Medulla oblongata (tissue), 1 donor: Measurements from ENCODE around the gene MALRD1.
"Not testable (repeated sequence)": the region's sequence is repeated elsewhere in the genome, so short reads cannot be mapped to it uniquely, and the experiment has no call there.

ENCODE experiments used
- DNase-seq: peaks from one replicate; pipeline ENCODE4 v3.0.0-alpha.2; 2015; ENCODE audit errors: extremely low spot score

The MALRD1 gene

GRCh38 chr10:19710600-19710999 lies 662.0 kb downstream of the MALRD1 start:
- DNase-seq, result no peak

GRCh38 chr10:19713159-19713558 lies 664.6 kb downstream of the MALRD1 start:
- DNase-seq, result no peak

GRCh38 chr10:19713800-19714525 lies 665.4 kb downstream of the MALRD1 start:
- DNase-seq, result peak; percentile 35

DNA sequence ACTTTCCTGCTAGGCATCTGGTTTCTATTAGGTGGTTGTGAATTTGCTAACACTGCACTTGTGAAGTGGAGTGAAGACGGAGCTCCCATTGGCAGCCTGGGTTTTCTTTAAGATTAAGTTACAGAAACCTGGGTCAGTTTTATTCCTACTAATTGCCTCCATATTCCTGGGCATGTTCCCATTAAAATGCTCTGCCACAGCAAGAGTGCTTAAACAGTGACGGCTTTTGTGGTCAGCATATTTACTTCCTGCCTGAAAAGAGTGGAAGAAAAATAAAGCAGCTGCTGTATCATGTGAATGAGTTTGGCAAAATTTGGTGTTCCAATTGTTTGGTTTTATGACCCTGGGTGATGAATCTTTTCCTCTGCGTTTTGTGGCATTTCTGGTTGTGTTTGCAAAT lies 670.7 kb downstream of the MALRD1 start:
- peak; percentile 48 for DNase-seq

DNA sequence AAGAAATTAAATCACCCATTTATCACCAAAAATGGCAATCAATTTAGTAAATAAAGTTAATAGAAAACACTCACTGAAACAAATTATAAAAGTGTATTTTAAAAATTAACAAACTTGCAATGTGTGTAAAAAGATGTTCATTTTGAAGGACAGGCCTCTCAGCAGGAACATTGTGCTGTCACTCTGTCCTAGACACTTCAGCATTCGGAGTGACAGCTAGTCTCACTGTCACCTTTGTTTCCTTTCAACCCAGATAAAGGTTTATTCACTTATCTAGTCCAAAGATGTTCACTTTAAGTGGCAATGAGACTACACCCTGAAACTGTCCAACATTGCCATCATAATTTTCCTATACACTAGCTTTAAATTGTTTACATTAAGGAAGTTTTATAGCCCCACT lies 675.7 kb downstream of the MALRD1 start:
- no peak for DNase-seq

DNA sequence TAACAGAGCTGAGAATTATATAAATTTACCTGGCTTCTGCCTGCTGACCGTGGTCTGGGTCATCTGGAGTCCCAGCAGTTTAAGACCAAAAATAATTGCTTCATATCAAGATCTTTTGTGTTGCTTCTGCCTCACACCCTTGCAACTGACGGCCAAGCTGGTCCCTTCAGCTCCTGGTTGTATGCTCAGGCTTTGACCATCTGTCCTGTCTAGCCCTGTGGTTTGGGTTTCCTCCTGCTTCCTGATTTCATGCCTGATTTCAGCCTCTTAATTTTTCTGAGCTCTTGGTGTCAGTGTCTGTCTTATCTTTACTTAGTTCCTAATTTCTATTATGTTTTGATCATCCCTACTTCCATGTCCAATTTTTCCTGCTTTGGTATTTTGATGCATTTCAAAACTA lies 679.8 kb downstream of the MALRD1 start:
- DNase-seq, result peak; percentile 31

GRCh38 chr10:19728964-19729363 lies 680.4 kb downstream of the MALRD1 start:
- no peak for DNase-seq

- no peak for DNase-seq
These were observed 681.7 kb downstream of the MALRD1 start for GRCh38 chr10:19730167-19730906.

GRCh38 chr10:19730907-19731217 lies 682.3 kb downstream of the MALRD1 start:
- DNase-seq, result no peak

DNA sequence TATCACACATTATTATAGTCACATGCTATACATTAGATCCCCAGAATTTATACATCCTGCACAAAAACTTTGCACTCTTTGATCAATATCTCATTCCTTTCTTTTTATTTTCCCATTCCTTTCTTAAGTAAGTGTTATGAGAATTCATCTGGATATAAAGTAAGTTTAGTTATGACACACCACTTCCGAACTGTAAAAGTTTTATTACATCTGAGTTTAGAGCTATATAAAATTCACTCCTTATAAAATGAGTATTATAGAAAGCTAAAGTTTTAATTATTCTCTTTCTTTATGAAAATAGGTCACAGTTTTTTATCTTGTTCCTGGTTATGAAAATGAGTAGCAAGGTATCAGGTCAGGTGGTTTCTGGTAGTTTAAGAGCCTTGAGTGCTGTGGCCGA lies 683.0 kb downstream of the MALRD1 start:
- no peak for DNase-seq

DNA sequence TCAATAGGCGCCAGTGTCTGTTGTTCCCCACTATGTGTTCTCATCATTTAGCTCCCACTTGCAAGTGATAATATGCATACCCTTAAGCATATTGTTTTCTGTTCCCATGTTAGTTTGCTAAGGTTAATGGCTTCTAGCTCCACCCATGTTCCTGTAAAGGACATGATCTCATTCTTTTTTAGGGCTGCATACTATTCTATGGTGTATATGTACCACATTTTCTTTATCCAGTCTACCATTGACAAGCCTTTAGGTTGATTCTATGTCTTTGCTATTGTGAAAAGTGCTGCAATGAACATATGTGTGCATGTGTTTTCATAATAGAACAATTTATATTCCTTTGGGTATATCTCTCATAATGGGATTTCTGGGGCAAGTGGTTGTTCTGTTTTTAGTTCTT lies 689.8 kb downstream of the MALRD1 start:
- no peak for DNase-seq

DNA sequence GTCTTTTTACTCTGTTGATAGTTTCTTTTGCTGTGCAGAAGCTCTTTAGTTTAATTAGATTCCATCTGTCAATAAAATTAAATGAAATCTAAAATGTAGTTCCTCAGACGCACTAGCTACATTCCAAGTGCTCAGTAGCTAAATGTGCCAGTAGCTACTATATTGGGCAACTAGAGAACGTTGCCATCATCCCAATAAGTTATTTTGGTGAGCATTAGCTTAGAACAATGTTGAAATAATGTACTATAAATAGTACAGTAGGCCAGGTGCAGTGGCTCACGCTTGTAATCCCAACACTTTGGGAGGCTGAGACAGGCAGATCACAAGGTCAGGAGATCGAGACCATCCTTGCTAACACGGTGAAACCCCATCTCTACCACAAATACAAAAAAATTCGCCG lies 690.6 kb downstream of the MALRD1 start:
- not testable (repeated sequence) for DNase-seq

DNA sequence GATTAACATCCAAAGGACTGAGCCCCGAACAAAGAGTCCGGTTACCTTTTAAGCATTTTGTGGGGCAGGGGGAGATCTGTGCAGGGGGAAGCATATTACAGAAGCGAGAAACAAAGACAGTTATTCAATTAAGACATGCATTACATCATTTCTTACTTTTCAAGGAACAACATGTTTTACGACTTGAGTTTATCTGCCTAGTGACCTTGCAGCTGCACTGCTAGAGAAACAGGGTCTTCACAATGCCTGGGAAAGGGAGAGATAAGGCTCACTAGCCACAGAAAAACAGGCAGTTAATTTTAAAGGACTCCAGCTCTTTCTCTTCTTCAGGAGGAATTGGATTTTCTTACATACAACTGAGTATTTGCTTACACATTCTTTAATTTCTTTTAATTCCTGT lies 693.5 kb downstream of the MALRD1 start:
- not testable (repeated sequence) for DNase-seq

DNA sequence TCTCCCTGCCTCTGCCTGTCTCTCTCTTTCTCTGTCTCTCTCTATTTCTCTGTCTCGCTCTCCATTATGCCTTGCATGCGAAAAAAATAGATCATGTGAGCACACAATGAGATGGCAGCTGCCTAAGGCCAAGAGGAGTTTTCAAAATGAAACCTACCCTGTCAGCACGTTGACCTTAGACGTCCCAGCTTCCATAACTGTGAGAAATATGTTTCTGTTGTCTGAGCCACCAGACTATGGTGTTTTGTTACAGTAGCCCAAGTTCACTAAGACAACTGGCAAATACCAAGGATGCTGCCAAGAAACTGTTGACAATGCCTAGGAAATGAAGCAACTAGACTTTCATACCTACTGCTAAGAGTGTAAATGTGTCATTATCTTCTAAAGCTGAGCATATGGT lies 697.1 kb downstream of the MALRD1 start:
- DNase-seq, result no peak

- DNase-seq, result no peak
These were observed 700.7 kb downstream of the MALRD1 start for GRCh38 chr10:19749185-19749729.

- no peak for DNase-seq
These were observed 702.4 kb downstream of the MALRD1 start for GRCh38 chr10:19750972-19751371.

GRCh38 chr10:19756919-19757318 lies 708.3 kb downstream of the MALRD1 start:
- DNase-seq, result no peak

DNA sequence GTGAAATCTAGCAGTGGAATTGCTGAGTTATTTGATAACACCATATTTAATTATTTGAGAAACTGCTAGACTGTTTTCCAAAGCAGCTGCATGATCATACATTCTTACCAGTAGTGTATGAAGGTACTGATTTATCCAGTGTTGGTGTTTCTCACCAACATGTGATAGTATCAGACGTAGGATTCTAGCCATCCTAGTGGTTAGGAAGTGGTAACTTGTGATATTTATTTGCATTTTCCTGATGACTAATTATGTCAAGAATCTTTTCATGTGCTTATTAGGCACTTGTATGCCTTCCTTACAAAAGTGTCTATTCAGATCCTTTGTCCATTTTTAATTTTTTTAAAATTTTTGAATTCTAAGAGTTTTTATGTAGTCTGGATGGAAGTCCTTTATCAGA lies 713.4 kb downstream of the MALRD1 start:
- no peak for DNase-seq

GRCh38 chr10:19764111-19764510 lies 715.5 kb downstream of the MALRD1 start:
- no peak for DNase-seq

- no peak for DNase-seq
These were observed 719.3 kb downstream of the MALRD1 start for GRCh38 chr10:19767876-19768275.

- DNase-seq, result not testable (repeated sequence)
These were observed 721.2 kb downstream of the MALRD1 start for GRCh38 chr10:19769826-19770225.

DNA sequence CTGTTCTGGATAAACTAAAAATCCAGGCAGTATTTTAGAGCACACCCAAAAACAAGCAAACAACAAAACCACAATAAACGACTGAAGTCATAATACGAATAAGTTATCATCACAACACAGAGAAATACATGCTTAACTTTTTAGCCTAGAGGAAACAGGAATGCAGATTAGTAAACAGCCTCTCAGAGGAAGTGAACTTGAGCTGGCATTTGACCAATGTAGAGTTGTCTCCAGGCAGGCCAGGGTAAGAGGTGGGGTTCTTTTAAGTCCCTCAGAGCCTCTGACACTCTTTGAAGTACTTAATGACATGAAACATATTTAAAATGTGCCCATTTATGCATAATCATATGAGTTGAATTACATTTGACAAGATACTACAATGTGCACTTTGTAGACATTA lies 724.4 kb downstream of the MALRD1 start:
- no peak for DNase-seq

- peak; percentile 61 for DNase-seq
These were observed 726.7 kb downstream of the MALRD1 start for GRCh38 chr10:19775296-19775695.
